LNCaP clone FGC (cell line): ENCODE data around the gene DDHD1.

Source experiments
- DNase-seq: peaks from one replicate; pipeline ENCODE4 v3.0.0-alpha.2; 2011; ENCODE audit warnings: low read depth
- H3K4me3 ChIP-seq: 2 replicates; pipeline ENCODE4 v1.5.1; 2011; ENCODE audit warnings: mild to moderate bottlenecking, low read depth, low read length, control low read depth
- CTCF ChIP-seq: IDR thresholded peaks from 2 replicates; pipeline ENCODE4 v1.5.1; 2012; ENCODE audit warnings: mild to moderate bottlenecking; ENCODE audit not compliant: control insufficient read depth, insufficient read depth; ENCODE audit errors: extremely low read depth

Gene DDHD1

GRCh38 chr14:53034688-53035230 lies 118.4 kb downstream of the DDHD1 start:
- DNase-seq = no peak
- no peak overlapping the region for H3K4me3 ChIP-seq
- no peak for TF ChIP-seq CTCF

- H3K4me3 ChIP-seq = no peak overlapping the region
- TF ChIP-seq CTCF = no peak
- DNase-seq = no peak
These were observed 119.1 kb downstream of the DDHD1 start for GRCh38 chr14:53034036-53034435.

- DNase-seq = peak; percentile 11
- TF ChIP-seq CTCF = no peak
These were observed 120.2 kb downstream of the DDHD1 start for GRCh38 chr14:53032838-53033390.

GRCh38 chr14:53032161-53032803 lies 120.8 kb downstream of the DDHD1 start:
- H3K4me3 ChIP-seq = no peak overlapping the region
- no peak for TF ChIP-seq CTCF
- peak; percentile 14 for DNase-seq

More at GRCh38 chr14:53032838-53033390, 120.2 kb downstream of the DDHD1 start:
- no peak overlapping the region for H3K4me3 ChIP-seq

GRCh38 chr14:53027562-53027961 lies 125.6 kb downstream of the DDHD1 start:
- TF ChIP-seq CTCF = no peak
- no peak for DNase-seq
- no peak overlapping the region for H3K4me3 ChIP-seq

GRCh38 chr14:53027041-53027440 lies 126.1 kb downstream of the DDHD1 start:
- no peak overlapping the region for H3K4me3 ChIP-seq
- TF ChIP-seq CTCF = no peak
- DNase-seq = no peak
